Measurements from ENCODE around the gene CARS2. TPM values are rescaled to one million over a fixed set of nuclear protein-coding genes. Genes with fewer than 3 reads are reported as not detected.
"Not testable (repeated sequence)": the region's sequence is repeated elsewhere in the genome, so short reads cannot be mapped to it uniquely, and the experiment has no call there.

CARS2 gene
- total RNA-seq, 1 donor = 60.1 TPM

- no peak for DNase-seq (ENCODE audit: low read depth in 2 of 3, low spot score in 2 of 3)
These were observed 21.4 kb downstream of the CARS2 start for GRCh38 chr13:110684388-110685056.

- DNase-seq (ENCODE audit: low read depth in 2 of 3, low spot score in 2 of 3) = no peak
These were observed 22.0 kb downstream of the CARS2 start for GRCh38 chr13:110683921-110684320.

GRCh38 chr13:110683203-110683883, 22.6 kb downstream of the CARS2 start:
- peak in 2 of 3 donors; percentile 22 to 48 for DNase-seq (ENCODE audit: low read depth in 2 of 3, low spot score in 2 of 3)

GRCh38 chr13:110682746-110683145, 23.2 kb downstream of the CARS2 start:
- DNase-seq (ENCODE audit: low read depth in 2 of 3, low spot score in 2 of 3) = no peak

GRCh38 chr13:110681868-110682550, 23.9 kb downstream of the CARS2 start:
- no peak for DNase-seq (ENCODE audit: low read depth in 2 of 3, low spot score in 2 of 3)

GRCh38 chr13:110680852-110681251, 25.1 kb downstream of the CARS2 start:
- peak in 1 of 3 donors; percentile 51 for DNase-seq (ENCODE audit: low read depth in 2 of 3, low spot score in 2 of 3)

GRCh38 chr13:110677731-110678545, 28.0 kb downstream of the CARS2 start:
- DNase-seq (ENCODE audit: low read depth in 2 of 3, low spot score in 2 of 3) = no peak

- DNase-seq (ENCODE audit: low read depth in 2 of 3, low spot score in 2 of 3) = no peak
These were observed 29.0 kb downstream of the CARS2 start for GRCh38 chr13:110676595-110677587.

GRCh38 chr13:110669814-110670213, 36.1 kb downstream of the CARS2 start:
- not testable (repeated sequence) for DNase-seq (ENCODE audit: low read depth in 2 of 3, low spot score in 2 of 3)

GRCh38 chr13:110669036-110669435, 36.9 kb downstream of the CARS2 start:
- no peak for DNase-seq (ENCODE audit: low read depth in 2 of 3, low spot score in 2 of 3)

- no peak for DNase-seq (ENCODE audit: low read depth in 2 of 3, low spot score in 2 of 3)
These were observed 39.7 kb downstream of the CARS2 start for GRCh38 chr13:110666255-110666533.

GRCh38 chr13:110665491-110666254, 40.2 kb downstream of the CARS2 start:
- no peak for DNase-seq (ENCODE audit: low read depth in 2 of 3, low spot score in 2 of 3)

- DNase-seq (ENCODE audit: low read depth in 2 of 3, low spot score in 2 of 3) = no peak
These were observed 41.2 kb downstream of the CARS2 start for GRCh38 chr13:110664673-110665072.

- no peak for DNase-seq (ENCODE audit: low read depth in 2 of 3, low spot score in 2 of 3)
These were observed 41.9 kb downstream of the CARS2 start for GRCh38 chr13:110664041-110664440.

- no peak for DNase-seq (ENCODE audit: low read depth in 2 of 3, low spot score in 2 of 3)
These were observed 42.4 kb downstream of the CARS2 start for GRCh38 chr13:110663491-110663890.

- DNase-seq (ENCODE audit: low read depth in 2 of 3, low spot score in 2 of 3) = no peak
These were observed 43.0 kb downstream of the CARS2 start for GRCh38 chr13:110662777-110663443.

- no peak for DNase-seq (ENCODE audit: low read depth in 2 of 3, low spot score in 2 of 3)
These were observed 43.8 kb downstream of the CARS2 start for GRCh38 chr13:110662091-110662490.

- no peak for DNase-seq (ENCODE audit: low read depth in 2 of 3, low spot score in 2 of 3)
These were observed 44.7 kb downstream of the CARS2 start for GRCh38 chr13:110661256-110661655.

All from hematopoietic multipotent progenitor cell (in vitro differentiated cells).